Measurements from ENCODE around the gene RNASE11.
"Not testable (repeated sequence)": the region's sequence is repeated elsewhere in the genome, so short reads cannot be mapped to it uniquely, and the experiment has no call there.

RNASE11 gene

GRCh38 chr14:20587489-20588154, at the start of gene RNASE11:
TSS of gene RNASE11 (minus strand) at chr14:20588001.
- no peak for DNase-seq (ENCODE audit: low spot score)

- peak; percentile 85 for DNase-seq (ENCODE audit: low spot score)
Observed at GRCh38 chr14:20632831-20633691, 45.3 kb upstream of the RNASE11 start.

- no peak for DNase-seq (ENCODE audit: low spot score)
Observed at GRCh38 chr14:20632448-20632830, 44.6 kb upstream of the RNASE11 start.

- peak; percentile 73 for DNase-seq (ENCODE audit: low spot score)
Observed at GRCh38 chr14:20631880-20632389, 44.1 kb upstream of the RNASE11 start.

GRCh38 chr14:20631023-20631879, 43.5 kb upstream of the RNASE11 start:
- peak; percentile 70 for DNase-seq (ENCODE audit: low spot score)

GRCh38 chr14:20630340-20631022, 42.7 kb upstream of the RNASE11 start:
- DNase-seq (ENCODE audit: low spot score): peak; percentile 82

GRCh38 chr14:20628063-20628854, 40.5 kb upstream of the RNASE11 start:
- no peak for DNase-seq (ENCODE audit: low spot score)

GRCh38 chr14:20627346-20628027, 39.7 kb upstream of the RNASE11 start:
- no peak for DNase-seq (ENCODE audit: low spot score)

GRCh38 chr14:20626274-20626673, 38.5 kb upstream of the RNASE11 start:
- DNase-seq (ENCODE audit: low spot score): no peak

- DNase-seq (ENCODE audit: low spot score): peak; percentile 53
Observed at GRCh38 chr14:20624495-20625070, 36.8 kb upstream of the RNASE11 start.

- no peak for DNase-seq (ENCODE audit: low spot score)
Observed at GRCh38 chr14:20623798-20624197, 36.0 kb upstream of the RNASE11 start.

GRCh38 chr14:20622816-20623291, 35.1 kb upstream of the RNASE11 start:
- DNase-seq (ENCODE audit: low spot score): no peak

- no peak for DNase-seq (ENCODE audit: low spot score)
Observed at GRCh38 chr14:20620798-20621478, 33.1 kb upstream of the RNASE11 start.

GRCh38 chr14:20619688-20620087, 31.9 kb upstream of the RNASE11 start:
- not testable (repeated sequence) for DNase-seq (ENCODE audit: low spot score)

- DNase-seq (ENCODE audit: low spot score): no peak
Observed at GRCh38 chr14:20618271-20618749, 30.5 kb upstream of the RNASE11 start.

- no peak for DNase-seq (ENCODE audit: low spot score)
Observed at GRCh38 chr14:20617138-20618003, 29.6 kb upstream of the RNASE11 start.

GRCh38 chr14:20615996-20616395, 28.2 kb upstream of the RNASE11 start:
- DNase-seq (ENCODE audit: low spot score): no peak

Measured in cerebellar cortex (tissue), 1 donor.